ENCODE measurements around the gene PHYHIPL.

GRCh38 chr10:59172567-59172966 lies 3.9 kb upstream of the PHYHIPL start:
- TF ChIP-seq ZNF174 (tag by site-specific recombination; IDR thresholded peaks at IDR 0.05) (no peak), PATZ1 (tag by site-specific recombination; IDR thresholded peaks at IDR 0.05) (no peak)
- TF ChIP-seq, protein P1, sequence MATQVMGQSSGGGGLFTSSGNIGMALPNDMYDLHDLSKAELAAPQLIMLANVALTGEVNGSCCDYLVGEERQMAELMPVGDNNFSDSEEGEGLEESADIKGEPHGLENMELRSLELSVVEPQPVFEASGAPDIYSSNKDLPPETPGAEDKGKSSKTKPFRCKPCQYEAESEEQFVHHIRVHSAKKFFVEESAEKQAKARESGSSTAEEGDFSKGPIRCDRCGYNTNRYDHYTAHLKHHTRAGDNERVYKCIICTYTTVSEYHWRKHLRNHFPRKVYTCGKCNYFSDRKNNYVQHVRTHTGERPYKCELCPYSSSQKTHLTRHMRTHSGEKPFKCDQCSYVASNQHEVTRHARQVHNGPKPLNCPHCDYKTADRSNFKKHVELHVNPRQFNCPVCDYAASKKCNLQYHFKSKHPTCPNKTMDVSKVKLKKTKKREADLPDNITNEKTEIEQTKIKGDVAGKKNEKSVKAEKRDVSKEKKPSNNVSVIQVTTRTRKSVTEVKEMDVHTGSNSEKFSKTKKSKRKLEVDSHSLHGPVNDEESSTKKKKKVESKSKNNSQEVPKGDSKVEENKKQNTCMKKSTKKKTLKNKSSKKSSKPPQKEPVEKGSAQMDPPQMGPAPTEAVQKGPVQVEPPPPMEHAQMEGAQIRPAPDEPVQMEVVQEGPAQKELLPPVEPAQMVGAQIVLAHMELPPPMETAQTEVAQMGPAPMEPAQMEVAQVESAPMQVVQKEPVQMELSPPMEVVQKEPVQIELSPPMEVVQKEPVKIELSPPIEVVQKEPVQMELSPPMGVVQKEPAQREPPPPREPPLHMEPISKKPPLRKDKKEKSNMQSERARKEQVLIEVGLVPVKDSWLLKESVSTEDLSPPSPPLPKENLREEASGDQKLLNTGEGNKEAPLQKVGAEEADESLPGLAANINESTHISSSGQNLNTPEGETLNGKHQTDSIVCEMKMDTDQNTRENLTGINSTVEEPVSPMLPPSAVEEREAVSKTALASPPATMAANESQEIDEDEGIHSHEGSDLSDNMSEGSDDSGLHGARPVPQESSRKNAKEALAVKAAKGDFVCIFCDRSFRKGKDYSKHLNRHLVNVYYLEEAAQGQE (tag by site-specific recombination; IDR thresholded peaks at IDR 0.05) = no peak
- TF ChIP-seq, protein P2, sequence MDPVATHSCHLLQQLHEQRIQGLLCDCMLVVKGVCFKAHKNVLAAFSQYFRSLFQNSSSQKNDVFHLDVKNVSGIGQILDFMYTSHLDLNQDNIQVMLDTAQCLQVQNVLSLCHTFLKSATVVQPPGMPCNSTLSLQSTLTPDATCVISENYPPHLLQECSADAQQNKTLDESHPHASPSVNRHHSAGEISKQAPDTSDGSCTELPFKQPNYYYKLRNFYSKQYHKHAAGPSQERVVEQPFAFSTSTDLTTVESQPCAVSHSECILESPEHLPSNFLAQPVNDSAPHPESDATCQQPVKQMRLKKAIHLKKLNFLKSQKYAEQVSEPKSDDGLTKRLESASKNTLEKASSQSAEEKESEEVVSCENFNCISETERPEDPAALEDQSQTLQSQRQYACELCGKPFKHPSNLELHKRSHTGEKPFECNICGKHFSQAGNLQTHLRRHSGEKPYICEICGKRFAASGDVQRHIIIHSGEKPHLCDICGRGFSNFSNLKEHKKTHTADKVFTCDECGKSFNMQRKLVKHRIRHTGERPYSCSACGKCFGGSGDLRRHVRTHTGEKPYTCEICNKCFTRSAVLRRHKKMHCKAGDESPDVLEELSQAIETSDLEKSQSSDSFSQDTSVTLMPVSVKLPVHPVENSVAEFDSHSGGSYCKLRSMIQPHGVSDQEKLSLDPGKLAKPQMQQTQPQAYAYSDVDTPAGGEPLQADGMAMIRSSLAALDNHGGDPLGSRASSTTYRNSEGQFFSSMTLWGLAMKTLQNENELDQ (tag by site-specific recombination; IDR thresholded peaks at IDR 0.05; ENCODE audit: low read depth) = no peak
- TF ChIP-seq, protein P3, sequence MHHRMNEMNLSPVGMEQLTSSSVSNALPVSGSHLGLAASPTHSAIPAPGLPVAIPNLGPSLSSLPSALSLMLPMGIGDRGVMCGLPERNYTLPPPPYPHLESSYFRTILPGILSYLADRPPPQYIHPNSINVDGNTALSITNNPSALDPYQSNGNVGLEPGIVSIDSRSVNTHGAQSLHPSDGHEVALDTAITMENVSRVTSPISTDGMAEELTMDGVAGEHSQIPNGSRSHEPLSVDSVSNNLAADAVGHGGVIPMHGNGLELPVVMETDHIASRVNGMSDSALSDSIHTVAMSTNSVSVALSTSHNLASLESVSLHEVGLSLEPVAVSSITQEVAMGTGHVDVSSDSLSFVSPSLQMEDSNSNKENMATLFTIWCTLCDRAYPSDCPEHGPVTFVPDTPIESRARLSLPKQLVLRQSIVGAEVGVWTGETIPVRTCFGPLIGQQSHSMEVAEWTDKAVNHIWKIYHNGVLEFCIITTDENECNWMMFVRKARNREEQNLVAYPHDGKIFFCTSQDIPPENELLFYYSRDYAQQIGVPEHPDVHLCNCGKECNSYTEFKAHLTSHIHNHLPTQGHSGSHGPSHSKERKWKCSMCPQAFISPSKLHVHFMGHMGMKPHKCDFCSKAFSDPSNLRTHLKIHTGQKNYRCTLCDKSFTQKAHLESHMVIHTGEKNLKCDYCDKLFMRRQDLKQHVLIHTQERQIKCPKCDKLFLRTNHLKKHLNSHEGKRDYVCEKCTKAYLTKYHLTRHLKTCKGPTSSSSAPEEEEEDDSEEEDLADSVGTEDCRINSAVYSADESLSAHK (tag by site-specific recombination; IDR thresholded peaks at IDR 0.05) = no peak
- TF ChIP-seq, protein P4, sequence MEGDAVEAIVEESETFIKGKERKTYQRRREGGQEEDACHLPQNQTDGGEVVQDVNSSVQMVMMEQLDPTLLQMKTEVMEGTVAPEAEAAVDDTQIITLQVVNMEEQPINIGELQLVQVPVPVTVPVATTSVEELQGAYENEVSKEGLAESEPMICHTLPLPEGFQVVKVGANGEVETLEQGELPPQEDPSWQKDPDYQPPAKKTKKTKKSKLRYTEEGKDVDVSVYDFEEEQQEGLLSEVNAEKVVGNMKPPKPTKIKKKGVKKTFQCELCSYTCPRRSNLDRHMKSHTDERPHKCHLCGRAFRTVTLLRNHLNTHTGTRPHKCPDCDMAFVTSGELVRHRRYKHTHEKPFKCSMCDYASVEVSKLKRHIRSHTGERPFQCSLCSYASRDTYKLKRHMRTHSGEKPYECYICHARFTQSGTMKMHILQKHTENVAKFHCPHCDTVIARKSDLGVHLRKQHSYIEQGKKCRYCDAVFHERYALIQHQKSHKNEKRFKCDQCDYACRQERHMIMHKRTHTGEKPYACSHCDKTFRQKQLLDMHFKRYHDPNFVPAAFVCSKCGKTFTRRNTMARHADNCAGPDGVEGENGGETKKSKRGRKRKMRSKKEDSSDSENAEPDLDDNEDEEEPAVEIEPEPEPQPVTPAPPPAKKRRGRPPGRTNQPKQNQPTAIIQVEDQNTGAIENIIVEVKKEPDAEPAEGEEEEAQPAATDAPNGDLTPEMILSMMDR (tag by site-specific recombination; IDR thresholded peaks at IDR 0.05) = no peak
